Osteoblast (primary cell): Measurements from ENCODE around the gene THUMPD2. TPM values are rescaled to one million over a fixed set of nuclear protein-coding genes. Genes with fewer than 3 reads are reported as not detected.

ENCODE experiments used
- DNase-seq: peaks from one replicate; pipeline ENCODE4 v3.0.0; 2011; ENCODE audit warnings: low spot score, mixed read lengths; ENCODE audit not compliant: insufficient read length; ENCODE audit errors: missing footprints
- H2AFZ ChIP-seq: 2 replicates; pipeline ENCODE4 v1.6.0; 2011; ENCODE audit warnings: mild to moderate bottlenecking, low read length
- H3K27ac ChIP-seq: 2 replicates; pipeline ENCODE4 v1.5.1; 2011; ENCODE audit warnings: mild to moderate bottlenecking, low read depth, low read length, moderate library complexity
- H3K27me3 ChIP-seq: 2 replicates; pipeline ENCODE4 v1.6.0; 2012; ENCODE audit warnings: mild to moderate bottlenecking, control low read depth, inconsistent platforms, low read length, moderate library complexity; ENCODE audit not compliant: insufficient read depth
- H3K36me3 ChIP-seq: 2 replicates; pipeline ENCODE4 v1.5.1; 2011; ENCODE audit warnings: mild to moderate bottlenecking, low read length, control low read depth, moderate library complexity; ENCODE audit not compliant: insufficient read depth
- H3K4me1 ChIP-seq: 2 replicates; pipeline ENCODE4 v1.5.1; 2011; ENCODE audit warnings: mild to moderate bottlenecking, low read length, control low read depth, moderate library complexity; ENCODE audit not compliant: insufficient read depth
- H3K4me2 ChIP-seq: 2 replicates; pipeline ENCODE4 v1.6.0; 2011; ENCODE audit warnings: mild to moderate bottlenecking, low read length; ENCODE audit not compliant: insufficient read depth
- H3K4me3 ChIP-seq: fragments of 200-600 bp; sonication (generic); 3 replicates; pipeline ENCODE4 v1.5.1; 2012; ENCODE audit warnings: mild to moderate bottlenecking, low read length, inconsistent platforms; ENCODE audit not compliant: insufficient read depth
- H3K79me2 ChIP-seq: 2 replicates; pipeline ENCODE4 v1.6.0; 2012; ENCODE audit warnings: mild to moderate bottlenecking, low read length, control low read depth, inconsistent platforms; ENCODE audit not compliant: insufficient read depth
- H3K9me3 ChIP-seq: 2 replicates; pipeline ENCODE4 v1.5.1; 2011; ENCODE audit warnings: low read depth, low read length, control low read depth
- H4K20me1 ChIP-seq: 2 replicates; pipeline ENCODE4 v1.6.0; 2012; ENCODE audit warnings: mild to moderate bottlenecking, low read length, control low read depth; ENCODE audit not compliant: insufficient read depth
- total RNA-seq: library from RNA; depleted of rRNA; stranded (reverse); fragments of >200 nt; gene quantifications from 2 replicates; pipeline ENCODE4 v1.2.3, GENCODE V29; 2012
- TF ChIP-seq, protein P1 (sequence below): IDR thresholded peaks from 2 replicates; pipeline ENCODE4 v1.5.1; 2011; ENCODE audit warnings: mild to moderate bottlenecking, low read depth, low read length, moderate library complexity; ENCODE audit errors: extremely low read depth

The THUMPD2 gene
- total RNA-seq, 1 donor = 8.0 TPM

DNA sequence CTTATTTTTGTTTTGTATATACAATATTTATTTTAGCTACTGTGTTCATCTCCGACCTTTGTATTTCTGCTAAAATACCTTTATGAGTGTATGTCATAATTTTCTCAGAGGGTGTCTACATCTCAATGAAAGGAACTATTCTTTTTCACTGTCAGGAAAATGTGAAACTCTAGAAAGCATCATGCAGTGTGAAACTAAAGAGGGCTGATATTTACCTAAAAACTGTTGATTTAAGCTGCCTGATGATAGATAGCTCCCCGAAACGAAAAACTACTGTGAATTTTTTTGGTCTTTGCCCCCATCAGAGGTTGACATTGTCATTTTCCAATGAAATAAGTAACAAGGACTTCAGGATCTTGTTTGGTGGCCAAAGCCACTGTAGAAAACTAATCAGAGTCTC lies 74.5 kb downstream of the THUMPD2 start:
- Histone ChIP-seq H4K20me1 (no peaks in the 10 kb centered on the region), H2AFZ (no peak overlapping the region), H3K4me1 (no peaks in the 10 kb centered on the region), H3K36me3 (no peaks in the 10 kb centered on the region), H3K9me3 (no peaks in the 10 kb centered on the region), H3K79me2 (no peaks in the 10 kb centered on the region), H3K27ac (no peak overlapping the region), H3K27me3 (no peaks in the 10 kb centered on the region), H3K4me2 (no peak overlapping the region), H3K4me3 (no peak overlapping the region)
- no peak for DNase-seq
- TF ChIP-seq, protein P1, sequence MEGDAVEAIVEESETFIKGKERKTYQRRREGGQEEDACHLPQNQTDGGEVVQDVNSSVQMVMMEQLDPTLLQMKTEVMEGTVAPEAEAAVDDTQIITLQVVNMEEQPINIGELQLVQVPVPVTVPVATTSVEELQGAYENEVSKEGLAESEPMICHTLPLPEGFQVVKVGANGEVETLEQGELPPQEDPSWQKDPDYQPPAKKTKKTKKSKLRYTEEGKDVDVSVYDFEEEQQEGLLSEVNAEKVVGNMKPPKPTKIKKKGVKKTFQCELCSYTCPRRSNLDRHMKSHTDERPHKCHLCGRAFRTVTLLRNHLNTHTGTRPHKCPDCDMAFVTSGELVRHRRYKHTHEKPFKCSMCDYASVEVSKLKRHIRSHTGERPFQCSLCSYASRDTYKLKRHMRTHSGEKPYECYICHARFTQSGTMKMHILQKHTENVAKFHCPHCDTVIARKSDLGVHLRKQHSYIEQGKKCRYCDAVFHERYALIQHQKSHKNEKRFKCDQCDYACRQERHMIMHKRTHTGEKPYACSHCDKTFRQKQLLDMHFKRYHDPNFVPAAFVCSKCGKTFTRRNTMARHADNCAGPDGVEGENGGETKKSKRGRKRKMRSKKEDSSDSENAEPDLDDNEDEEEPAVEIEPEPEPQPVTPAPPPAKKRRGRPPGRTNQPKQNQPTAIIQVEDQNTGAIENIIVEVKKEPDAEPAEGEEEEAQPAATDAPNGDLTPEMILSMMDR = no peak

DNA sequence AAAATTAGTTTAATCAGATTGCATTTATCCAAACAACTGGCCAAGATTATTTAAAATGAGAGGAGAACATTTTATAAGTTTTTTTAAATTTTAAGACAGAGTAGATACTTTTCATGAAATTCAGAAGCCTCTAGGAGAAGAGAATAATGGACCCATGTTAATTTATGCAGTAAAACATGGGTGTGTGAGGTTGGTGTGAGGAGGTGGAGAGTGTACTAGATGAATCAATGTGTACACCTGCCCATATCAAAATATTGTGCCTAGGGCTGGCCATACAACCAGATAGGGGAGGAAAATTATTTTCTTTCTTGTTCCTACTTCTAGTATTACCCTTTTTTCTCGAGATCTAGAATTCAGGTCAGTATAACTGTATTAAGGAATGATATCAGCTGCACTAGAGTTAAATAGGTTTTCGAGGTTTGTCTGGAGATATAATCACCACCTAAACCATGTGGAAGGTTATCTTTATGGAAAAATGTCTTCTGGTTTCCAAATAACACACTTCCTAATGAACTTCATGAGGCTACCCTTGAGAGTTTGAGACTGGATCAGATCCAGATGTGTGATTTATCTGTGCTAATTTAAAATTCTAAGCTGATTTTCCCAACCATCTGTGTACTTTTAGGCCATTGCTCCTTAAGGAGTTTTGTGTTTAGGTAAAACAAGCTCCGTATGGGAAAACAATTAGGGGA lies 75.7 kb downstream of the THUMPD2 start:
- no peaks in the 10 kb centered on the region for H4K20me1 ChIP-seq
- H3K27me3 ChIP-seq = no peaks in the 10 kb centered on the region
- no peak for DNase-seq
- H3K27ac ChIP-seq = no peak overlapping the region
- H3K9me3 ChIP-seq = no peaks in the 10 kb centered on the region
- H3K4me1 ChIP-seq = no peaks in the 10 kb centered on the region
- no peak overlapping the region for H2AFZ ChIP-seq
- no peak overlapping the region for H3K4me3 ChIP-seq
- H3K79me2 ChIP-seq = no peaks in the 10 kb centered on the region
- H3K36me3 ChIP-seq = no peaks in the 10 kb centered on the region
- H3K4me2 ChIP-seq = no peak overlapping the region
- TF ChIP-seq, protein P1 = no peak

GRCh38 chr2:39701137-39701536 lies 77.9 kb downstream of the THUMPD2 start:
- H2AFZ ChIP-seq = no peak overlapping the region

GRCh38 chr2:39697454-39697853 lies 81.6 kb downstream of the THUMPD2 start:
- no peaks in the 10 kb centered on the region for H3K9me3 ChIP-seq
- H3K36me3 ChIP-seq = no peaks in the 10 kb centered on the region
- H3K4me2 ChIP-seq = no peak overlapping the region
- TF ChIP-seq, protein P1 = no peak
- H3K27me3 ChIP-seq = no peaks in the 10 kb centered on the region
- no peaks in the 10 kb centered on the region for H3K79me2 ChIP-seq
- H3K4me1 ChIP-seq = peaks cover 6% of the 10 kb centered on the region
- H2AFZ ChIP-seq = no peak overlapping the region
- no peak overlapping the region for H3K4me3 ChIP-seq
- H4K20me1 ChIP-seq = no peaks in the 10 kb centered on the region
- no peak overlapping the region for H3K27ac ChIP-seq
- DNase-seq = no peak

More at GRCh38 chr2:39701137-39701536, 77.9 kb downstream of the THUMPD2 start:
- DNase-seq = no peak
- no peak overlapping the region for H3K4me2 ChIP-seq
- H3K27ac ChIP-seq = no peak overlapping the region
- H4K20me1 ChIP-seq = no peaks in the 10 kb centered on the region
- no peak overlapping the region for H3K4me3 ChIP-seq
- TF ChIP-seq, protein P1 = no peak
- H3K79me2 ChIP-seq = no peaks in the 10 kb centered on the region
- H3K4me1 ChIP-seq = peaks cover 5% of the 10 kb centered on the region
- no peaks in the 10 kb centered on the region for H3K9me3 ChIP-seq
- no peaks in the 10 kb centered on the region for H3K27me3 ChIP-seq
- H3K36me3 ChIP-seq = no peaks in the 10 kb centered on the region
